Measurements from ENCODE around the gene ADARB2.

Gene ADARB2

GRCh38 chr10:1729751-1730150 lies 7.6 kb downstream of the ADARB2 start:
- Histone ChIP-seq H3K4me3 (replicated peaks; ENCODE audit: insufficient read depth, low read length) (no peak overlapping the region), H3K27ac (replicated peaks) (no peak overlapping the region), H3K27me3 (ENCODE audit: insufficient read depth, poor library complexity, severe bottlenecking) (no peaks in the 10 kb centered on the region)
- DNase-seq (ENCODE audit: low read depth in 1 of 2, low spot score in 1 of 2), result no peak
- TF ChIP-seq GABPA (IDR thresholded peaks at IDR 0.05; ENCODE audit: low read depth) (no peak), POLR2AphosphoS5 (IDR thresholded peaks at IDR 0.05; ENCODE audit: low read depth) (no peak)
- TF ChIP-seq, protein P1, sequence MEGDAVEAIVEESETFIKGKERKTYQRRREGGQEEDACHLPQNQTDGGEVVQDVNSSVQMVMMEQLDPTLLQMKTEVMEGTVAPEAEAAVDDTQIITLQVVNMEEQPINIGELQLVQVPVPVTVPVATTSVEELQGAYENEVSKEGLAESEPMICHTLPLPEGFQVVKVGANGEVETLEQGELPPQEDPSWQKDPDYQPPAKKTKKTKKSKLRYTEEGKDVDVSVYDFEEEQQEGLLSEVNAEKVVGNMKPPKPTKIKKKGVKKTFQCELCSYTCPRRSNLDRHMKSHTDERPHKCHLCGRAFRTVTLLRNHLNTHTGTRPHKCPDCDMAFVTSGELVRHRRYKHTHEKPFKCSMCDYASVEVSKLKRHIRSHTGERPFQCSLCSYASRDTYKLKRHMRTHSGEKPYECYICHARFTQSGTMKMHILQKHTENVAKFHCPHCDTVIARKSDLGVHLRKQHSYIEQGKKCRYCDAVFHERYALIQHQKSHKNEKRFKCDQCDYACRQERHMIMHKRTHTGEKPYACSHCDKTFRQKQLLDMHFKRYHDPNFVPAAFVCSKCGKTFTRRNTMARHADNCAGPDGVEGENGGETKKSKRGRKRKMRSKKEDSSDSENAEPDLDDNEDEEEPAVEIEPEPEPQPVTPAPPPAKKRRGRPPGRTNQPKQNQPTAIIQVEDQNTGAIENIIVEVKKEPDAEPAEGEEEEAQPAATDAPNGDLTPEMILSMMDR (IDR thresholded peaks at IDR 0.05; ENCODE audit: insufficient read depth, low read length), result no peak

GRCh38 chr10:1726861-1727260 lies 10.5 kb downstream of the ADARB2 start:
- Histone ChIP-seq H3K27me3 (ENCODE audit: insufficient read depth, poor library complexity, severe bottlenecking) (no peaks in the 10 kb centered on the region), H3K4me3 (replicated peaks; ENCODE audit: insufficient read depth, low read length) (no peak overlapping the region), H3K27ac (replicated peaks) (no peak overlapping the region)
- DNase-seq (ENCODE audit: low read depth in 1 of 2, low spot score in 1 of 2), result no peak
- TF ChIP-seq GABPA (IDR thresholded peaks at IDR 0.05; ENCODE audit: low read depth) (no peak), POLR2AphosphoS5 (IDR thresholded peaks at IDR 0.05; ENCODE audit: low read depth) (no peak), SPI1 (IDR thresholded peaks at IDR 0.05; ENCODE audit: borderline replicate concordance, low read depth) (no peak), REST (IDR thresholded peaks at IDR 0.05; ENCODE audit: insufficient replicate concordance, low read depth) (no peak)
- TF ChIP-seq, protein P1 (IDR thresholded peaks at IDR 0.05; ENCODE audit: insufficient read depth, low read length), result no peak

DNA sequence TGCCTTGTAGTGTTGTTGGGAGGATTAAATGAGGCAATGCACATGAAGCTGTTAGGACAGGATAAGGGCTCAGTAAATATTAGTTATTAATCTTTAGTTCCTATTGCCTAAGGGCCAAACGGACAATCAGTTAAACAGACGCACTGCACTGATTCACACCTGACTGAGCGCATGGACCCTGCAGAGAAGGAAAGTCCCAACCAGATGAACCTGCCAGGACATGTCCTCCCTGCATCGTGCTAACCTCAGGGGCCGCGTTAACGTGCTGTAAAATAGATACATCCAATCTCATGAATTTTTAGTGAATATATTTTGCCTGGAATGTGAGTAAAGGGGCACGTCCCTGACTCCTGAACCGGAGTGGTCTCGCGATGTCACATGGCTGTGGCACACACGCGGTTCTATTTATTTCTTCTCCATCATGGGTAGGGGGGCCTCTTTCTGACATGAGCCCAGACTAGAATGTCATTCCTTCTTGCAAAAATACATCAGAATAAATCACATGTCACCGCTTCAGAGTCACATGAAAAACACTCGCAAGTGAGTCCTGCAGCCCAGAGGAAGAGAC lies 12.3 kb downstream of the ADARB2 start:
- H3K27me3 ChIP-seq (ENCODE audit: insufficient read depth, poor library complexity, severe bottlenecking), result no peaks in the 10 kb centered on the region
- DNase-seq (ENCODE audit: low read depth in 1 of 2, low spot score in 1 of 2), result no peak
- H3K4me3 ChIP-seq (replicated peaks; ENCODE audit: insufficient read depth, low read length), result no peak overlapping the region
- no peak for TF ChIP-seq GABPA (IDR thresholded peaks at IDR 0.05; ENCODE audit: low read depth)
- TF ChIP-seq POLR2AphosphoS5 (IDR thresholded peaks at IDR 0.05; ENCODE audit: low read depth), result no peak
- TF ChIP-seq SPI1 (IDR thresholded peaks at IDR 0.05; ENCODE audit: borderline replicate concordance, low read depth), result no peak
- TF ChIP-seq REST (IDR thresholded peaks at IDR 0.05; ENCODE audit: insufficient replicate concordance, low read depth), result no peak
- TF ChIP-seq, protein P1 (IDR thresholded peaks at IDR 0.05; ENCODE audit: insufficient read depth, low read length), result no peak
- no peak overlapping the region for H3K27ac ChIP-seq (replicated peaks)

- TF ChIP-seq, protein P1 (IDR thresholded peaks at IDR 0.05; ENCODE audit: insufficient read depth, low read length), result no peak
- no peak for TF ChIP-seq SPI1 (IDR thresholded peaks at IDR 0.05; ENCODE audit: borderline replicate concordance, low read depth)
- no peak for TF ChIP-seq REST (IDR thresholded peaks at IDR 0.05; ENCODE audit: insufficient replicate concordance, low read depth)
- TF ChIP-seq GABPA (IDR thresholded peaks at IDR 0.05; ENCODE audit: low read depth), result no peak
- TF ChIP-seq POLR2AphosphoS5 (IDR thresholded peaks at IDR 0.05; ENCODE audit: low read depth), result no peak
- DNase-seq (ENCODE audit: low read depth in 1 of 2, low spot score in 1 of 2), result no peak
- no peak overlapping the region for H3K27ac ChIP-seq (replicated peaks)
- H3K4me3 ChIP-seq (replicated peaks; ENCODE audit: insufficient read depth, low read length), result no peak overlapping the region
- H3K27me3 ChIP-seq (ENCODE audit: insufficient read depth, poor library complexity, severe bottlenecking), result no peaks in the 10 kb centered on the region
These were observed 20.5 kb downstream of the ADARB2 start for GRCh38 chr10:1716839-1717238.

Data from HL-60 (cell line).